ENCODE measurements around the gene ZBTB44. TPM values are rescaled to one million over a fixed set of nuclear protein-coding genes. Genes with fewer than 3 reads are reported as not detected.

Gene ZBTB44
- total and polyA plus RNA-seq, 7 donors: 9.2 to 162 (median 73.0) TPM

GRCh38 chr11:130183878-130184610, 130.7 kb downstream of the ZBTB44 start:
- no peaks in the 10 kb centered on the region for H3K4me1 ChIP-seq
- 77 to 84% methylated on average over 11 of the region's 11 CpGs for WGBS, 2 donors
- H3K36me3 ChIP-seq: no peaks in the 10 kb centered on the region
- H3K9me3 ChIP-seq: no peaks in the 10 kb centered on the region
- no peak for TF ChIP-seq POLR2AphosphoS5 (IDR thresholded peaks at IDR 0.05)
- no peak for TF ChIP-seq POLR2A (IDR thresholded peaks at IDR 0.05)
- TF ChIP-seq EP300 (IDR thresholded peaks at IDR 0.05): no peak
- TF ChIP-seq CTCF (IDR thresholded peaks at IDR 0.05): no peak
- no peaks in the 10 kb centered on the region for H3K27me3 ChIP-seq
- intact Hi-C loops (cut with DNase I): no loop called here
- DNase-seq: no peak
- H3K27ac ChIP-seq: no peak overlapping the region
- H3K4me3 ChIP-seq: no peak overlapping the region

- 13 to 49% methylated on average over 11 of the region's 11 CpGs for WGBS, 2 donors
- no peak for DNase-seq
- H3K36me3 ChIP-seq: no peaks in the 10 kb centered on the region
- intact Hi-C loops (cut with DNase I): no loop called here
- no peaks in the 10 kb centered on the region for H3K27me3 ChIP-seq
- peak overlapping the region in 1 of 4 donors; percentile 20 for H3K27ac ChIP-seq
- TF ChIP-seq EP300 (IDR thresholded peaks at IDR 0.05): no peak
- no peak for TF ChIP-seq CTCF (IDR thresholded peaks at IDR 0.05)
- no peak for TF ChIP-seq POLR2AphosphoS5 (IDR thresholded peaks at IDR 0.05)
- peak in 1 of 2 donors; percentile 16 for TF ChIP-seq POLR2A (IDR thresholded peaks at IDR 0.05)
- no peak overlapping the region for H3K4me3 ChIP-seq
- no peaks in the 10 kb centered on the region for H3K9me3 ChIP-seq
- no peaks in the 10 kb centered on the region for H3K4me1 ChIP-seq
These were observed 133.1 kb downstream of the ZBTB44 start for GRCh38 chr11:130181295-130182272.

GRCh38 chr11:130180896-130181294, 133.8 kb downstream of the ZBTB44 start:
- WGBS, 2 donors: 19 to 62% methylated on average over 8 of the region's 8 CpGs
- H3K4me1 ChIP-seq: no peaks in the 10 kb centered on the region
- TF ChIP-seq POLR2A (IDR thresholded peaks at IDR 0.05) (no peak), CTCF (IDR thresholded peaks at IDR 0.05) (no peak), EP300 (IDR thresholded peaks at IDR 0.05) (no peak), POLR2AphosphoS5 (IDR thresholded peaks at IDR 0.05) (no peak)
- no peaks in the 10 kb centered on the region for H3K9me3 ChIP-seq
- DNase-seq: no peak
- H3K4me3 ChIP-seq: no peak overlapping the region
- H3K27ac ChIP-seq: peak overlapping the region in 1 of 4 donors; percentile 20
- H3K27me3 ChIP-seq: no peaks in the 10 kb centered on the region
- no peaks in the 10 kb centered on the region for H3K36me3 ChIP-seq
- intact Hi-C loops (cut with DNase I): no loop called here

- H3K36me3 ChIP-seq: no peaks in the 10 kb centered on the region
- TF ChIP-seq POLR2AphosphoS5 (IDR thresholded peaks at IDR 0.05) (no peak), CTCF (IDR thresholded peaks at IDR 0.05) (no peak), POLR2A (IDR thresholded peaks at IDR 0.05) (no peak), EP300 (IDR thresholded peaks at IDR 0.05) (no peak)
- H3K27me3 ChIP-seq: no peaks in the 10 kb centered on the region
- intact Hi-C loops (cut with DNase I): no loop called here
- no peaks in the 10 kb centered on the region for H3K9me3 ChIP-seq
- no peak overlapping the region for H3K4me3 ChIP-seq
- WGBS, 2 donors: 13 to 47% methylated on average over 4 of the region's 4 CpGs
- no peaks in the 10 kb centered on the region for H3K4me1 ChIP-seq
- H3K27ac ChIP-seq: peak overlapping the region in 1 of 4 donors; percentile 22
- no peak for DNase-seq
These were observed 134.2 kb downstream of the ZBTB44 start for GRCh38 chr11:130180491-130180890.

All from sigmoid colon (tissue), 7 donors.